HepG2 (cell line): Measurements from ENCODE around the gene TK2. TPM values are rescaled to one million over a fixed set of nuclear protein-coding genes. Genes with fewer than 3 reads are reported as not detected.
A peak's percentile ranks its signal among the peaks of the same experiment; 100 is the strongest.

ENCODE experiments used
- ATAC-seq: fragments of 200-7000 bp; cut with Tn5 transposase; 3 replicates; pipeline ENCODE4 v1.9.1; 2020; ENCODE audit warnings: mild to moderate bottlenecking, moderate library complexity
- BruUV-seq: library from RNA; stranded (reverse); fragments of 400-500 nt; replicated peaks from 2 replicates; lab custom pipeline; 2021; lab: Mats Ljungman, UMichigan
- CTCF ChIA-PET: fragments of 300-600 bp; formaldehyde crosslinking; extraction: SDS; loops from one replicate; lab custom pipeline; 2021; ENCODE audit warnings: low total read pairs, inconsistent platforms, low intra/inter-chr PET ratio; lab: Yijun Ruan, JAX
- POLR2A ChIA-PET: fragments of 350-600 bp; sonication (Branson Sonifier 250); formaldehyde crosslinking; loops from one replicate; lab custom pipeline; 2020; ENCODE audit warnings: antibody characterized with exemption, inconsistent platforms; lab: Yijun Ruan, JAX
- DNase-seq: peaks from one replicate; pipeline ENCODE4 v3.0.0-alpha.2; 2015; ENCODE audit warnings: low spot score
- FAIRE-seq: peaks from 3 replicates; lab custom pipeline; 2011; peaks lifted over from hg19 to GRCh38; lab: Jason Lieb, UNC
- H2AFZ ChIP-seq: one replicate; pipeline ENCODE4 v1.6.1; 2011; ENCODE audit warnings: low read length, inconsistent platforms
- H3K27ac ChIP-seq: fragments of 300-600 bp; 3 replicates; pipeline ENCODE4 v1.8.0; 2011; ENCODE audit warnings: mixed run types, mild to moderate bottlenecking, mixed read lengths, low read length, inconsistent platforms; ENCODE audit not compliant: insufficient read depth; ENCODE audit errors: extremely low read length
- H3K27me3 ChIP-seq, 2 experiments: fragments of 200-600 bp in 1 of 2; 2 replicates in 1 of 2; 3 replicates in 1 of 2; pipeline versions ENCODE4 v1.6.0 to v1.8.0; 2011; ENCODE audit warnings: low read length in 2 of 2, mild to moderate bottlenecking in 2 of 2, moderate library complexity in 2 of 2, inconsistent platforms in 1 of 2; ENCODE audit not compliant: insufficient read depth in 2 of 2, control insufficient read depth in 1 of 2
- H3K36me3 ChIP-seq, 2 experiments: fragments of 200-600 bp in 1 of 2; replicated peaks in 1 of 2; 2 replicates in 1 of 2; 3 replicates in 1 of 2; pipeline versions ENCODE4 v1.5.1 to v1.8.0; 2011; ENCODE audit warnings: low read length in 2 of 2, inconsistent platforms in 1 of 2; ENCODE audit not compliant: insufficient read depth in 2 of 2, control insufficient read depth in 1 of 2
- H3K4me1 ChIP-seq: 2 replicates; pipeline ENCODE4 v1.5.1; 2012; ENCODE audit warnings: low read length, inconsistent platforms; ENCODE audit not compliant: insufficient read depth
- H3K4me2 ChIP-seq: 2 replicates; pipeline ENCODE4 v1.6.0; 2011; ENCODE audit warnings: low read depth, low read length, inconsistent platforms
- H3K4me3 ChIP-seq, 3 experiments: fragments of 200-600 bp in 1 of 3; sonication (generic), shearing (Covaris generic) in 1 of 3; replicated peaks in 1 of 3; 2 replicates each; pipeline ENCODE4 v1.5.1; 2011 to 2016; ENCODE audit warnings: low read length in 3 of 3, inconsistent platforms in 2 of 3, low read depth in 2 of 3, mild to moderate bottlenecking in 2 of 3, control low read depth in 1 of 3, mixed read lengths in 1 of 3; ENCODE audit not compliant: insufficient read depth in 1 of 3
- H3K79me2 ChIP-seq: one replicate; pipeline ENCODE4 v1.6.1; 2011; ENCODE audit warnings: low read length, inconsistent platforms; ENCODE audit not compliant: insufficient read depth
- H3K9ac ChIP-seq: 2 replicates; pipeline ENCODE4 v1.6.0; 2011; ENCODE audit warnings: mild to moderate bottlenecking, low read depth, low read length, inconsistent platforms; ENCODE audit not compliant: insufficient read depth
- H3K9me3 ChIP-seq: 2 replicates; pipeline ENCODE4 v1.5.1; 2012; ENCODE audit warnings: mild to moderate bottlenecking, low read length
- H4K20me1 ChIP-seq: 2 replicates; pipeline ENCODE4 v1.6.0; 2011; ENCODE audit warnings: inconsistent platforms, mild to moderate bottlenecking, low read length, moderate library complexity; ENCODE audit not compliant: insufficient read depth
- ATM ChIP-seq: fragments of 450-650 bp; IDR thresholded peaks from 2 replicates; pipeline ENCODE4 v1.7.1; 2017; ENCODE audit warnings: mild to moderate bottlenecking, borderline replicate concordance
- CEBPG ChIP-seq: IDR thresholded peaks from 2 replicates; pipeline ENCODE4 v1.6.1; 2016
- CREB1 ChIP-seq, 2 experiments: fragments of 450-650 bp in 1 of 2; IDR thresholded peaks; 2 replicates each; pipeline ENCODE4 v1.6.1; 2016 to 2017; ENCODE audit warnings: control low read depth in 1 of 2, mild to moderate bottlenecking in 1 of 2, missing compliant biosample characterization in 1 of 2, missing genetic modification characterization in 1 of 2
- NCOR1 ChIP-seq: fragments of 200-600 bp; sonication (generic); IDR thresholded peaks from 2 replicates; pipeline ENCODE4 v1.7.0; 2017; ENCODE audit warnings: antibody characterized with exemption, low read length, borderline replicate concordance
- RBAK ChIP-seq: sonication (generic); formaldehyde crosslinking; IDR thresholded peaks from 2 replicates; pipeline ENCODE4 v1.5.1; 2020; ENCODE audit warnings: mild to moderate bottlenecking, missing genetic modification reagents
- SOX13 ChIP-seq, 3 experiments: fragments of 450-650 bp in 1 of 3; sonication (generic) in 1 of 3; formaldehyde crosslinking in 1 of 3; IDR thresholded peaks in 2 of 3; conservative IDR thresholded peaks in 1 of 3; 2 replicates each; pipeline versions ENCODE4 v1.5.0 to v1.6.1; 2016 to 2020; ENCODE audit warnings: antibody characterized with exemption in 1 of 3, mild to moderate bottlenecking in 1 of 3, missing compliant biosample characterization in 1 of 3, missing genetic modification reagents in 1 of 3, moderate library complexity in 1 of 3
- ZBTB7B ChIP-seq: sonication (generic); formaldehyde crosslinking; IDR thresholded peaks from 2 replicates; pipeline ENCODE4 v1.4.0; 2020; ENCODE audit warnings: missing genetic modification reagents
- ZNF335 ChIP-seq: sonication (generic); formaldehyde crosslinking; IDR thresholded peaks from 2 replicates; pipeline ENCODE4 v1.4.0; 2020; ENCODE audit warnings: missing genetic modification reagents
- ZNF720 ChIP-seq: sonication (generic); formaldehyde crosslinking; IDR thresholded peaks from 2 replicates; pipeline ENCODE4 v1.4.0; 2020; ENCODE audit warnings: missing genetic modification reagents
- WGBS: methylation state at CpG from one replicate; pipeline ENCODE4 v1.1.6; 2017; ENCODE audit warnings: low lambda C conversion rate; 5-methylcytosine and 5-hydroxymethylcytosine counted together
- in situ Hi-C: cut with HindIII; loops from 2 replicates; pipeline ENCODE4 v1.10.0; 2017; ENCODE audit warnings: low pct_unique_long_range_greater_than_20kb; ENCODE audit not compliant: extremely low pct_ligation_motif_present
- intact Hi-C: fragments of 100-400 bp; cut with micrococcal nuclease; formaldehyde crosslinking; loops from one replicate; pipeline ENCODE4 v1.10.0; 2022; ENCODE audit not compliant: unreplicated experiment
- polyA plus RNA-seq, 8 experiments: library from polyadenylated mRNA; depleted of rRNA in 3 of 8; stranded (reverse) in 7 of 8; unstranded in 1 of 8; fragments of >200 nt; fragmentation: Illumina TruSeq in 4 of 8; extraction: Trizol in 4 of 8; gene quantifications; 2 replicates each; pipeline versions ENCODE4 v1.2.1 to v1.2.3, GENCODE V29; 2011 to 2016; ENCODE audit warnings: low read depth in 4 of 8, missing spikeins in 1 of 8, mixed read lengths in 1 of 8; ENCODE audit not compliant: insufficient read depth in 1 of 8
- total RNA-seq, 5 experiments: library from RNA; depleted of rRNA; stranded (reverse); fragments of >200 nt; fragmentation: Illumina TruSeq; extraction: Trizol; gene quantifications; 2 replicates each; pipeline ENCODE4 v1.2.3, GENCODE V29; 2016; ENCODE audit warnings: low read depth in 1 of 5
- TF ChIP-seq, protein P1 (sequence below): sonication (generic); formaldehyde crosslinking; IDR thresholded peaks from 2 replicates; pipeline ENCODE4 v1.8.1; 2022; ENCODE audit warnings: mild to moderate bottlenecking, missing genetic modification reagents

TK2 gene
- total and polyA plus RNA-seq, 2 of the 13 experiments (the other 11 are each of a cell fraction or from before 2014, with no cell fraction given) = 18.7 to 21.0 TPM

DNA sequence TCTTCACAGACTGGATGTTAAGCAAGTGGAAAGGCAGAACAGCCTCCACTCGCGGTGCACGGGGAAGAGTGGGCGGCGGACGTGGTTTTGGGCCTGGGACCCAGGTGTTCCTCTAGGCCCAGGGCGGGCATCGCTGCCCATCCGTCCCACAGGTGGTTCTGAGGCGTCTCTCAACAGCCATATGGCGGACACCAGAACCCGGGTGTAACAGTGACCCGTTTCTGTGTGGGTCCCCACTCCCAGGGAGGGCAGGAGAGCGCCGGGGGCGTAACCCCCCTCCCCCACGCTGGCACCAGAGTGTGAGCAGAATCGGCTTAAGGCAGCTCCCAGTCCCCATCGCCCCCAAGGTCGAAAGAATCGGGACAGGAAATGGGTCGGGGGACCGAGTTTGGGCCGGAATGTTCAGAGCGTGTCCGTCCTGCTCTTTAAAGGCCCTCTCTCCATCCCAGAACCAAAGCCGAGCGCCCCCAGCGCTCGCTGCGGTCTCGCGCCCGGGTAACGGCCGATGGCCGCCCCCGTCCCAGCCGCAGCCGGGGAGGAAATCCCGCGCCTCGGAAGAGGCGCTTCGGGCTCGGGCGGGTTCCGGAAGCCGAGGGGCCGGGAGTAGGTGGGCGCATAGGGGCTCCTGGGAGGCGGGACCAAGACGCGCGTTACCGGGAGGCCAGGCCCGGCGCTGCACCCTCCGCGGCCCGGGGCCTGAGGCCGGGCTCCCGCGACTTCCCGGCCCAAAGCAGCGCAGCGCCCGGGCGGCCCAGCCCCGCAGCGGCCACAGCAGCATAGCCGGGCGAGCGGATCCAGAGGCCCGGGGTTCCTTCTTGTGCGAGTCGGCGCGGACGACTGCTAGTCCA lies at the start of gene TK2 (continued):
- TF ChIP-seq, protein P1, sequence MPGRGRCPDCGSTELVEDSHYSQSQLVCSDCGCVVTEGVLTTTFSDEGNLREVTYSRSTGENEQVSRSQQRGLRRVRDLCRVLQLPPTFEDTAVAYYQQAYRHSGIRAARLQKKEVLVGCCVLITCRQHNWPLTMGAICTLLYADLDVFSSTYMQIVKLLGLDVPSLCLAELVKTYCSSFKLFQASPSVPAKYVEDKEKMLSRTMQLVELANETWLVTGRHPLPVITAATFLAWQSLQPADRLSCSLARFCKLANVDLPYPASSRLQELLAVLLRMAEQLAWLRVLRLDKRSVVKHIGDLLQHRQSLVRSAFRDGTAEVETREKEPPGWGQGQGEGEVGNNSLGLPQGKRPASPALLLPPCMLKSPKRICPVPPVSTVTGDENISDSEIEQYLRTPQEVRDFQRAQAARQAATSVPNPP = no peak
- TF ChIP-seq RBAK (CRISPR knock-in tag) = no peak
- no peak for TF ChIP-seq ZNF720
- no peak for TF ChIP-seq CEBPG (CRISPR knock-in tag)
- TF ChIP-seq ATM = no peak
- no peak for TF ChIP-seq SOX13 (IDR thresholded peaks at IDR 0.05)
- no peak; a peak in 1 of 4 replicates for TF ChIP-seq SOX13 (CRISPR knock-in tag; conservative IDR thresholded peaks at IDR 0.05 in 1 of 2, IDR thresholded peaks at IDR 0.05 in 1 of 2)

GRCh38 chr16:66598111-66598510 lies 48.2 kb upstream of the TK2 start:
- Histone ChIP-seq H3K79me2 (no peaks in the 10 kb centered on the region), H3K4me2 (no peak overlapping the region), H3K9me3 (no peaks in the 10 kb centered on the region), H2AFZ (no peak overlapping the region), H3K36me3 (no peaks in the 10 kb centered on the region), H3K27ac (no peak overlapping the region), H4K20me1 (no peaks in the 10 kb centered on the region), H3K27me3 (peaks cover 1 to 3% of the 10 kb centered on the region in 2 experiments; a peak in 1 of 5 replicates), H3K4me1 (peaks cover 14% of the 10 kb centered on the region), H3K9ac (no peak overlapping the region), H3K4me3 (no peak overlapping the region)
- WGBS = 68% methylated on average over 3 of the region's 3 CpGs
- ATAC-seq = no peak
- in situ Hi-C loops (no loop called here), intact Hi-C loops (no loop called here)
- POLR2A ChIA-PET = no interaction called here
- FAIRE-seq = no peak
- BruUV-seq = no TSS peak
- DNase-seq = no peak
- TF ChIP-seq ZBTB7B (CRISPR knock-in tag) (no peak), ZNF335 (CRISPR knock-in tag) (no peak), CREB1 (IDR thresholded peaks at IDR 0.05) (peak; percentile 49), CREB1 (CRISPR knock-in tag; IDR thresholded peaks at IDR 0.05) (no peak), NCOR1 (no peak)
- TF ChIP-seq, all 625 proteins: peak for 1
- CTCF ChIA-PET = no interaction called here
